IMR-90 (cell line): ENCODE measurements around the gene SH3RF1. TPM values are rescaled to one million over a fixed set of nuclear protein-coding genes. Genes with fewer than 3 reads are reported as not detected.

Experiments
- ATAC-seq: fragments of 200-7000 bp; cut with Tn5 transposase; 2 replicates; pipeline ENCODE4 v1.9.1; 2020; ENCODE audit warnings: low read depth, mild to moderate bottlenecking, moderate library complexity
- BruUV-seq: library from RNA; stranded (reverse); fragments of 400-500 nt; replicated peaks from 2 replicates; lab custom pipeline; 2021; lab: Mats Ljungman, UMichigan
- CTCF ChIA-PET: fragments of 300-600 bp; formaldehyde crosslinking; extraction: SDS; loops from one replicate; lab custom pipeline; 2021; ENCODE audit warnings: antibody characterized with exemption; lab: Yijun Ruan, JAX
- POLR2A ChIA-PET: fragments of 300-600 bp; sonication (Branson Sonifier 250); formaldehyde crosslinking; loops from one replicate; lab custom pipeline; 2022; ENCODE audit warnings: antibody characterized with exemption; ENCODE audit not compliant: unreplicated experiment; lab: Charles Lee
- DNase-seq: peaks from one replicate; pipeline ENCODE4 v3.0.0; 2013
- H2AFZ ChIP-seq: replicated peaks from 2 replicates; pipeline ENCODE3; 2013; ENCODE audit warnings: low read length, mild to moderate bottlenecking; ENCODE audit not compliant: poor library complexity
- H2AK5ac ChIP-seq: 2 replicates; pipeline ENCODE4 v1.6.1; 2013; ENCODE audit warnings: low read depth, low read length, inconsistent platforms
- H2AK9ac ChIP-seq: replicated peaks from 2 replicates; pipeline ENCODE3; 2013; ENCODE audit warnings: mild to moderate bottlenecking, low read depth, low read length, moderate library complexity; ENCODE audit not compliant: poor library complexity
- H2BK120ac ChIP-seq: 2 replicates; pipeline ENCODE4 v1.6.1; 2013; ENCODE audit warnings: low read depth, low read length, inconsistent platforms
- H2BK15ac ChIP-seq: 3 replicates; pipeline ENCODE4 v1.6.1; 2013; ENCODE audit warnings: low read depth, low read length, inconsistent platforms
- H2BK20ac ChIP-seq: 2 replicates; pipeline ENCODE4 v1.6.1; 2013; ENCODE audit warnings: low read depth, mild to moderate bottlenecking, inconsistent platforms, low read length, moderate library complexity
- H2BK5ac ChIP-seq: 2 replicates; pipeline ENCODE4 v1.6.1; 2013; ENCODE audit warnings: mild to moderate bottlenecking, low read depth, low read length, inconsistent platforms; ENCODE audit not compliant: poor library complexity, severe bottlenecking
- H3K14ac ChIP-seq: replicated peaks from 2 replicates; pipeline ENCODE4 v1.6.1; 2013; ENCODE audit warnings: low read depth, low read length, inconsistent platforms
- H3K18ac ChIP-seq: 2 replicates; pipeline ENCODE4 v1.6.1; 2013; ENCODE audit warnings: low read depth, low read length, control low read depth
- H3K23ac ChIP-seq: 2 replicates; pipeline ENCODE4 v1.6.1; 2013; ENCODE audit warnings: low read depth, low read length, inconsistent platforms
- H3K27ac ChIP-seq: 2 replicates; pipeline ENCODE4 v1.5.1; 2013; ENCODE audit warnings: mild to moderate bottlenecking, control low read depth, low read length; ENCODE audit not compliant: insufficient read depth
- H3K27me3 ChIP-seq: 2 replicates; pipeline ENCODE4 v1.6.1; 2013; ENCODE audit warnings: low read length; ENCODE audit not compliant: control insufficient read depth, insufficient read depth
- H3K36me3 ChIP-seq: 2 replicates; pipeline ENCODE4 v1.6.1; 2013; ENCODE audit warnings: low read length, mixed read lengths; ENCODE audit not compliant: control insufficient read depth, insufficient read depth
- H3K4ac ChIP-seq: 2 replicates; pipeline ENCODE4 v1.6.1; 2013; ENCODE audit warnings: low read depth, low read length, inconsistent platforms
- H3K4me1 ChIP-seq: 2 replicates; pipeline ENCODE4 v1.6.1; 2013; ENCODE audit warnings: low read length, mixed read lengths; ENCODE audit not compliant: control insufficient read depth, insufficient read depth
- H3K4me2 ChIP-seq: 2 replicates; pipeline ENCODE4 v1.6.1; 2013; ENCODE audit warnings: low read depth, mild to moderate bottlenecking, control low read depth, low read length, moderate library complexity
- H3K4me3 ChIP-seq: 2 replicates; pipeline ENCODE4 v1.5.1; 2013; ENCODE audit warnings: low read depth, mild to moderate bottlenecking, control low read depth, low read length, moderate library complexity; ENCODE audit not compliant: insufficient read depth
- H3K56ac ChIP-seq: 2 replicates; pipeline ENCODE4 v1.6.1; 2013; ENCODE audit warnings: low read length, inconsistent platforms; ENCODE audit not compliant: insufficient read depth; ENCODE audit errors: extremely low read depth
- H3K79me1 ChIP-seq, 2 experiments: 2 replicates each; pipeline ENCODE4 v1.6.1; 2013; ENCODE audit warnings: low read length in 2 of 2, inconsistent platforms in 1 of 2, low read depth in 1 of 2
- H3K9ac ChIP-seq: 2 replicates; pipeline ENCODE4 v1.6.1; 2013; ENCODE audit warnings: low read depth, low read length, control low read depth
- H3K9me1 ChIP-seq: 2 replicates; pipeline ENCODE4 v1.6.1; 2013; ENCODE audit warnings: low read length, inconsistent platforms; ENCODE audit not compliant: insufficient read depth
- H3K9me3 ChIP-seq: 2 replicates; pipeline ENCODE4 v1.6.1; 2013; ENCODE audit warnings: low read length; ENCODE audit not compliant: control insufficient read depth, insufficient read depth
- H4K20me1 ChIP-seq: 2 replicates; pipeline ENCODE4 v1.6.1; 2013; ENCODE audit warnings: low read length, inconsistent platforms; ENCODE audit not compliant: insufficient read depth
- H4K5ac ChIP-seq: 2 replicates; pipeline ENCODE4 v1.6.1; 2013; ENCODE audit warnings: mild to moderate bottlenecking, low read depth, low read length, control low read depth
- H4K8ac ChIP-seq, 2 experiments: 2 replicates each; pipeline ENCODE4 v1.6.1; 2013; ENCODE audit warnings: low read depth in 2 of 2, low read length in 2 of 2, control low read depth in 1 of 2, inconsistent platforms in 1 of 2
- H4K91ac ChIP-seq: 2 replicates; pipeline ENCODE4 v1.6.1; 2013; ENCODE audit warnings: low read depth, low read length, inconsistent platforms; ENCODE audit not compliant: insufficient read depth
- MXI1 ChIP-seq: IDR thresholded peaks from 2 replicates; pipeline ENCODE4 v1.6.1; 2012; ENCODE audit warnings: low read depth, mild to moderate bottlenecking, low read length, moderate library complexity, borderline replicate concordance
- POLR2A ChIP-seq: IDR thresholded peaks from 2 replicates; pipeline ENCODE4 v1.6.1; 2012; ENCODE audit warnings: mild to moderate bottlenecking, low read depth, low read length
- SMC3 ChIP-seq: fragments of 150-350 bp; IDR thresholded peaks from 2 replicates; pipeline ENCODE4 v1.6.1; 2016; ENCODE audit warnings: low read depth, mild to moderate bottlenecking, antibody characterized with exemption, low read length, moderate library complexity
- WGBS, 2 experiments: methylation state at CpG; one replicate each; pipeline versions ENCODE4 v1.1.5 to v1.1.7; 2013; ENCODE audit warnings: missing lambda C conversion rate in 2 of 2; ENCODE audit not compliant: insufficient read length in 1 of 2; ENCODE audit errors: extremely low coverage in 2 of 2; 5-methylcytosine and 5-hydroxymethylcytosine counted together
- dilution Hi-C: fragments of 300-500 bp; cut with HindIII; formaldehyde crosslinking; loops from one replicate; pipeline ENCODE4 v1.14.3; 2018; ENCODE audit warnings: low sequenced_read_pairs; ENCODE audit not compliant: unreplicated experiment
- in situ Hi-C: fragments of 300-500 bp; cut with MboI; formaldehyde crosslinking; loops from 3 replicates; pipeline ENCODE4 v1.14.3; 2019; ENCODE audit warnings: low sequenced_read_pairs, inconsistent platforms, mixed read lengths
- intact Hi-C: fragments of 100-400 bp; cut with micrococcal nuclease; formaldehyde crosslinking; loops from 2 replicates; pipeline ENCODE4 v1.10.0; 2022
- polyA plus RNA-seq, 3 experiments: library from polyadenylated mRNA; depleted of rRNA; stranded (reverse); fragments of >200 nt; gene quantifications; 2 replicates each; pipeline ENCODE4 v1.2.3, GENCODE V29; 2012; ENCODE audit warnings: low replicate concordance in 1 of 3
- total RNA-seq: library from RNA; depleted of rRNA; stranded (reverse); fragments of >200 nt; gene quantifications from 2 replicates; pipeline ENCODE4 v1.2.3, GENCODE V29; 2012

SH3RF1 gene
- total and polyA plus RNA-seq, 2 of the 4 experiments (the other 2 are of a cell fraction): 22.0 to 29.8 TPM

- no peak for TF ChIP-seq POLR2A
Observed at GRCh38 chr4:169059306-169060211, 211.2 kb downstream of the SH3RF1 start (continued).

GRCh38 chr4:169058312-169058711 is 212.4 kb downstream of the SH3RF1 start:
- Histone ChIP-seq H3K4me2 (no peak overlapping the region), H4K91ac (no peak overlapping the region), H3K4ac (no peak overlapping the region), H2AFZ (no peak overlapping the region), H2AK5ac (no peak overlapping the region; the same call in 1 of the 2 replicates), H3K36me3 (no peaks in the 10 kb centered on the region), H3K9ac (no peak overlapping the region), H2AK9ac (no peak overlapping the region), H3K56ac (no peak overlapping the region), H2BK20ac (no peak overlapping the region), H3K27me3 (no peaks in the 10 kb centered on the region), H3K4me1 (peaks cover 12% of the 10 kb centered on the region), H4K8ac (no peak overlapping the region), H3K27ac (no peak overlapping the region), H2BK5ac (no peak overlapping the region), H2BK120ac (no peak overlapping the region), H4K5ac (no peak overlapping the region), H3K18ac (no peak overlapping the region), H3K14ac (no peak overlapping the region; the same call in 1 of the 2 replicates), H3K79me1 (no peaks in the 10 kb centered on the region), H2BK15ac (no peak overlapping the region), H3K4me3 (no peak overlapping the region), H3K9me1 (peaks cover 7% of the 10 kb centered on the region; the same call in 1 of the 2 replicates), H3K23ac (no peak overlapping the region), H3K9me3 (no peaks in the 10 kb centered on the region), H4K20me1 (no peaks in the 10 kb centered on the region)
- DNase-seq (no peak), ATAC-seq (no peak)
- BruUV-seq: no TSS peak
- no CpG with 5 or more reads among the region's 7 CpGs for WGBS, 2 experiments
- no peak for TF ChIP-seq MXI1
- no peak for TF ChIP-seq SMC3
- POLR2A ChIA-PET: no interaction called here
- intact Hi-C loops: no loop called here
- CTCF ChIA-PET: interaction anchor here (0.6 kb wide), 1 partner anchor 508 kb away, joined by 3 read pairs; no protein-coding TSS in a partner anchor
- in situ Hi-C loops: no loop called here
- dilution Hi-C loops: no loop called here
